ENCODE measurements around the gene B4GALT2. TPM values are rescaled to one million over a fixed set of nuclear protein-coding genes. Genes with fewer than 3 reads are reported as not detected.

The B4GALT2 gene
- total and polyA plus RNA-seq, 9 of the 15 experiments (the other 6 are each of a cell fraction or from before 2014, with no cell fraction given), result 1.3 to 86.8 (median 43.8) TPM

GRCh38 chr1:43979528-43980254, 681 bp downstream of the B4GALT2 start (continued):
- TF ChIP-seq SMARCA4 (IDR thresholded peaks at IDR 0.05) (peak; percentile 40; the same call in 1 of the 2 replicates), ZNF217 (CRISPR knock-in tag; IDR thresholded peaks at IDR 0.05) (no peak), ZNF253 (CRISPR knock-in tag; conservative IDR thresholded peaks at IDR 0.05) (no peak), SREBF1 (IDR thresholded peaks at IDR 0.05; ENCODE audit: borderline replicate concordance, low read depth, low read length) (no peak), HIVEP1 (CRISPR knock-in tag; IDR thresholded peaks at IDR 0.05) (no peak), ZNF408 (CRISPR knock-in tag; IDR thresholded peaks at IDR 0.05; ENCODE audit: low read depth) (no peak), MAZ (CRISPR knock-in tag; conservative IDR thresholded peaks at IDR 0.05 in 1 of 2, IDR thresholded peaks at IDR 0.05 in 1 of 2) (0 out of 4 replicates have a peak, but pooled peaks of 1 of the 2 experiments have one; percentile 16), ZNF512 (tag; IDR thresholded peaks at IDR 0.05) (no peak), SP1 (CRISPR knock-in tag; IDR thresholded peaks at IDR 0.05) (no peak)

All from K562 (cell line).